ENCODE results near the gene CPN1. TPM values are rescaled to one million over a fixed set of nuclear protein-coding genes. Genes with fewer than 3 reads are reported as not detected.
"Not testable (repeated sequence)": the region's sequence is repeated elsewhere in the genome, so short reads cannot be mapped to it uniquely, and the experiment has no call there.

The CPN1 gene
- total RNA-seq = not detected

GRCh38 chr10:100081075-100082001, at the start of gene CPN1:
Gene CPN1 (minus strand): TSS chr10:100081869. CDS start chr10:100081625, 244 bp downstream.
- DNase-seq = no peak
- POLR2A ChIA-PET = no interaction called here
- no peak for ATAC-seq
- CTCF ChIA-PET = interaction anchor here (1.2 kb wide), 1 partner anchor 36 kb away, joined by 3 read pairs; no protein-coding TSS in a partner anchor
- H3K36me3 Mint-ChIP-seq (ENCODE audit: low read depth) = no peaks in the 10 kb centered on the region
- no peaks in the 10 kb centered on the region for H3K4me1 Mint-ChIP-seq
- H3K27ac Mint-ChIP-seq = no peak within 1 kb of the TSS
- intact Hi-C loops (cut with DNase I, micrococcal nuclease) = no loop called here
- H3K9me3 Mint-ChIP-seq (ENCODE audit: low read depth) = no peaks in the 10 kb centered on the region
- peaks cover 23% of the 10 kb centered on the region for H3K27me3 Mint-ChIP-seq
- H3K4me3 Mint-ChIP-seq = no peak within 1 kb of the TSS

GRCh38 chr10:100130831-100131230, 49.2 kb upstream of the CPN1 start:
- Mint-ChIP-seq H3K4me1 (no peaks in the 10 kb centered on the region), H3K27me3 (peaks cover 6% of the 10 kb centered on the region), H3K9me3 (ENCODE audit: low read depth) (peaks cover 10% of the 10 kb centered on the region), H3K4me3 (no peak overlapping the region), H3K36me3 (ENCODE audit: low read depth) (no peaks in the 10 kb centered on the region), H3K27ac (no peak overlapping the region)
- ChIA-PET CTCF (no interaction called here), POLR2A (no interaction called here)
- DNase-seq (no peak), ATAC-seq (no peak)
- intact Hi-C loops (cut with DNase I, micrococcal nuclease) = no loop called here

- no peak overlapping the region for H3K4me3 Mint-ChIP-seq
- H3K27ac Mint-ChIP-seq = no peak overlapping the region
- peaks cover 4% of the 10 kb centered on the region for H3K27me3 Mint-ChIP-seq
- POLR2A ChIA-PET = no interaction called here
- H3K36me3 Mint-ChIP-seq (ENCODE audit: low read depth) = no peaks in the 10 kb centered on the region
- CTCF ChIA-PET = no interaction called here
- DNase-seq (no peak), ATAC-seq (no peak)
- intact Hi-C loops (cut with DNase I, micrococcal nuclease) = no loop called here
- H3K9me3 Mint-ChIP-seq (ENCODE audit: low read depth) = no peaks in the 10 kb centered on the region
- H3K4me1 Mint-ChIP-seq = no peaks in the 10 kb centered on the region
Measured at GRCh38 chr10:100129424-100129823, 47.8 kb upstream of the CPN1 start.

- Mint-ChIP-seq H3K27me3 (peaks cover 4% of the 10 kb centered on the region), H3K36me3 (ENCODE audit: low read depth) (no peaks in the 10 kb centered on the region), H3K4me3 (no peak overlapping the region), H3K4me1 (no peaks in the 10 kb centered on the region), H3K9me3 (ENCODE audit: low read depth) (no peaks in the 10 kb centered on the region), H3K27ac (no peak overlapping the region)
- ChIA-PET CTCF (interaction anchor here (0.6 kb wide), 1 partner anchor 481 kb away, joined by 3 read pairs; no protein-coding TSS in a partner anchor), POLR2A (no interaction called here)
- DNase-seq (no peak), ATAC-seq (no peak)
- intact Hi-C loops (cut with DNase I, micrococcal nuclease) = no loop called here
Measured at GRCh38 chr10:100128951-100129350, 47.3 kb upstream of the CPN1 start.

- H3K9me3 Mint-ChIP-seq (ENCODE audit: low read depth); POLR2A ChIA-PET; H3K4me3 Mint-ChIP-seq; H3K4me1 Mint-ChIP-seq; H3K27ac Mint-ChIP-seq; CTCF ChIA-PET; H3K27me3 Mint-ChIP-seq; ATAC-seq; intact Hi-C loops (cut with DNase I, micrococcal nuclease); H3K36me3 Mint-ChIP-seq (ENCODE audit: low read depth); DNase-seq: not testable (repeated sequence)
Measured at GRCh38 chr10:100125335-100125734, 43.7 kb upstream of the CPN1 start.

- intact Hi-C loops (cut with DNase I, micrococcal nuclease) = no loop called here
- no peaks in the 10 kb centered on the region for H3K36me3 Mint-ChIP-seq (ENCODE audit: low read depth)
- DNase-seq (no peak), ATAC-seq (no peak)
- CTCF ChIA-PET = no interaction called here
- no peak overlapping the region for H3K27ac Mint-ChIP-seq
- no peak overlapping the region for H3K4me3 Mint-ChIP-seq
- H3K27me3 Mint-ChIP-seq = peaks cover 2% of the 10 kb centered on the region
- POLR2A ChIA-PET = no interaction called here
- peaks cover 5% of the 10 kb centered on the region for H3K4me1 Mint-ChIP-seq
- no peaks in the 10 kb centered on the region for H3K9me3 Mint-ChIP-seq (ENCODE audit: low read depth)
Measured at GRCh38 chr10:100124097-100124496, 42.4 kb upstream of the CPN1 start.

GRCh38 chr10:100122780-100123179, 41.1 kb upstream of the CPN1 start:
- intact Hi-C loops (cut with DNase I, micrococcal nuclease) = no loop called here
- ATAC-seq (no peak), DNase-seq (no peak)
- H3K4me1 Mint-ChIP-seq = peaks cover 5% of the 10 kb centered on the region
- no peaks in the 10 kb centered on the region for H3K36me3 Mint-ChIP-seq (ENCODE audit: low read depth)
- H3K4me3 Mint-ChIP-seq = no peak overlapping the region
- H3K9me3 Mint-ChIP-seq (ENCODE audit: low read depth) = no peaks in the 10 kb centered on the region
- no peaks in the 10 kb centered on the region for H3K27me3 Mint-ChIP-seq
- H3K27ac Mint-ChIP-seq = no peak overlapping the region
- CTCF ChIA-PET = no interaction called here
- POLR2A ChIA-PET = no interaction called here

GRCh38 chr10:100120550-100120949, 38.9 kb upstream of the CPN1 start:
- POLR2A ChIA-PET = no interaction called here
- no peaks in the 10 kb centered on the region for H3K36me3 Mint-ChIP-seq (ENCODE audit: low read depth)
- intact Hi-C loops (cut with DNase I, micrococcal nuclease) = no loop called here

GRCh38 chr10:100119726-100120125, 38.1 kb upstream of the CPN1 start:
- POLR2A ChIA-PET = no interaction called here
- CTCF ChIA-PET = interaction anchor here (0.6 kb wide), 1 partner anchor 11 kb away, joined by 4 read pairs; no protein-coding TSS in a partner anchor

More at GRCh38 chr10:100120550-100120949, 38.9 kb upstream of the CPN1 start:
- H3K27ac Mint-ChIP-seq = no peak overlapping the region
- H3K27me3 Mint-ChIP-seq = peaks cover 7% of the 10 kb centered on the region
- no peak overlapping the region for H3K4me3 Mint-ChIP-seq
- ATAC-seq (no peak), DNase-seq (no peak)
- H3K9me3 Mint-ChIP-seq (ENCODE audit: low read depth) = no peaks in the 10 kb centered on the region
- H3K4me1 Mint-ChIP-seq = peaks cover 5% of the 10 kb centered on the region
- CTCF ChIA-PET = interaction anchor here (0.6 kb wide), 1 partner anchor 12 kb away, joined by 4 read pairs; no protein-coding TSS in a partner anchor

GRCh38 chr10:100114976-100115770, 33.5 kb upstream of the CPN1 start:
- DNase-seq (no peak), ATAC-seq (no peak)
- POLR2A ChIA-PET = interaction anchor here (0.6 kb wide), 2 partner anchors 12 to 39 kb away, joined by 3 to 4 read pairs; no protein-coding TSS in a partner anchor
- Mint-ChIP-seq H3K27ac (no peak overlapping the region), H3K36me3 (ENCODE audit: low read depth) (no peaks in the 10 kb centered on the region), H3K4me3 (no peak overlapping the region), H3K9me3 (ENCODE audit: low read depth) (no peaks in the 10 kb centered on the region), H3K27me3 (peaks cover 19% of the 10 kb centered on the region), H3K4me1 (no peaks in the 10 kb centered on the region)
- CTCF ChIA-PET = no interaction called here
- intact Hi-C loops (cut with DNase I, micrococcal nuclease) = no loop called here

More at GRCh38 chr10:100119726-100120125, 38.1 kb upstream of the CPN1 start:
- Mint-ChIP-seq H3K4me3 (no peak overlapping the region), H3K36me3 (ENCODE audit: low read depth) (no peaks in the 10 kb centered on the region), H3K27me3 (peaks cover 10% of the 10 kb centered on the region), H3K4me1 (peaks cover 5% of the 10 kb centered on the region), H3K27ac (no peak overlapping the region), H3K9me3 (ENCODE audit: low read depth) (no peaks in the 10 kb centered on the region)
- ATAC-seq = no peak
- intact Hi-C loops (cut with DNase I, micrococcal nuclease) = no loop called here
- DNase-seq = no peak

- Mint-ChIP-seq H3K9me3 (ENCODE audit: low read depth) (no peaks in the 10 kb centered on the region), H3K4me3 (no peak overlapping the region), H3K27me3 (peaks cover 19% of the 10 kb centered on the region), H3K4me1 (no peaks in the 10 kb centered on the region), H3K27ac (no peak overlapping the region), H3K36me3 (ENCODE audit: low read depth) (no peaks in the 10 kb centered on the region)
- ChIA-PET CTCF (no interaction called here), POLR2A (interaction anchor here (0.6 kb wide), 1 partner anchor 13 kb away, joined by 4 read pairs; no protein-coding TSS in a partner anchor)
- intact Hi-C loops (cut with DNase I, micrococcal nuclease) = no loop called here
- DNase-seq (no peak), ATAC-seq (no peak)
Measured at GRCh38 chr10:100114460-100114859, 32.8 kb upstream of the CPN1 start.
